Measurements from ENCODE around the gene EYS.

EYS gene

GRCh38 chr6:64850121-64850520, 856.9 kb downstream of the EYS start:
- Histone ChIP-seq H3K27ac (ENCODE audit: low read depth in 2 of 2, low read length in 2 of 2) (no peak overlapping the region), H3K36me3 (ENCODE audit: control insufficient read depth in 2 of 2, insufficient read depth in 2 of 2, low read length in 2 of 2) (no peaks in the 10 kb centered on the region), H3K4me1 (ENCODE audit: control insufficient read depth in 2 of 2, insufficient read depth in 2 of 2, low read length in 2 of 2) (no peaks in the 10 kb centered on the region), H3K9me3 (ENCODE audit: control insufficient read depth in 2 of 2, low read length in 2 of 2) (no peaks in the 10 kb centered on the region), H3K27me3 (ENCODE audit: control insufficient read depth in 2 of 2, insufficient read depth in 2 of 2, low read length in 2 of 2) (no peaks in the 10 kb centered on the region), H3K4me3 (ENCODE audit: low read length in 2 of 2) (no peak overlapping the region), H3K9ac (ENCODE audit: low read depth in 1 of 2, low read length in 2 of 2) (no peak overlapping the region)

DNA sequence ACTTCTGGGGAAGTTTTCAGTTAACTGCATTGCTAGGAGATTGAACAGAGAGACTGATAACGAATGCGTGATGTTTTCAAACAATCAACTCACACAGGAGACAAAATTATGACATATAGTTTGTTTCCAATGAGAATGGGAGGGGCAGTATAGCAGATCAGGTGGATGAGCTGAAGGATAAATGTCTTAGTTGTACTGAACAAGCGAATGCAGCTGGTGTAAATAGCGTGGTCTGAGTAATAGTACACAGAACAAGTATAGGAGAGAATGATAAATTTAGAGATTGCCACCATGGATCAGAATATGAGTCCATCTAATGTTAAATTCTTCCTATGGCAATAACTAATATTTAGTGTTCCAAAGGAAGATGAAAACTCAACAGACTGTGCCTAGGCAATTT, 858.6 kb downstream of the EYS start:
- Histone ChIP-seq H3K4me3 (ENCODE audit: low read length in 2 of 2) (no peak overlapping the region), H3K27ac (ENCODE audit: low read depth in 2 of 2, low read length in 2 of 2) (no peak overlapping the region), H3K27me3 (ENCODE audit: control insufficient read depth in 2 of 2, insufficient read depth in 2 of 2, low read length in 2 of 2) (no peaks in the 10 kb centered on the region), H3K4me1 (ENCODE audit: control insufficient read depth in 2 of 2, insufficient read depth in 2 of 2, low read length in 2 of 2) (no peaks in the 10 kb centered on the region), H3K36me3 (ENCODE audit: control insufficient read depth in 2 of 2, insufficient read depth in 2 of 2, low read length in 2 of 2) (no peaks in the 10 kb centered on the region), H3K9me3 (ENCODE audit: control insufficient read depth in 2 of 2, low read length in 2 of 2) (no peaks in the 10 kb centered on the region), H3K9ac (ENCODE audit: low read depth in 1 of 2, low read length in 2 of 2) (no peak overlapping the region)

GRCh38 chr6:64847396-64847795, 859.6 kb downstream of the EYS start:
- Histone ChIP-seq H3K9me3 (ENCODE audit: control insufficient read depth in 2 of 2, low read length in 2 of 2) (no peaks in the 10 kb centered on the region), H3K4me1 (ENCODE audit: control insufficient read depth in 2 of 2, insufficient read depth in 2 of 2, low read length in 2 of 2) (no peaks in the 10 kb centered on the region), H3K4me3 (ENCODE audit: low read length in 2 of 2) (no peak overlapping the region), H3K27me3 (ENCODE audit: control insufficient read depth in 2 of 2, insufficient read depth in 2 of 2, low read length in 2 of 2) (no peaks in the 10 kb centered on the region), H3K9ac (ENCODE audit: low read depth in 1 of 2, low read length in 2 of 2) (no peak overlapping the region), H3K36me3 (ENCODE audit: control insufficient read depth in 2 of 2, insufficient read depth in 2 of 2, low read length in 2 of 2) (no peaks in the 10 kb centered on the region), H3K27ac (ENCODE audit: low read depth in 2 of 2, low read length in 2 of 2) (no peak overlapping the region)

GRCh38 chr6:64838726-64839125, 868.3 kb downstream of the EYS start:
- Histone ChIP-seq H3K4me3 (ENCODE audit: low read length in 2 of 2) (no peak overlapping the region), H3K9ac (ENCODE audit: low read depth in 1 of 2, low read length in 2 of 2) (no peak overlapping the region), H3K27me3 (ENCODE audit: control insufficient read depth in 2 of 2, insufficient read depth in 2 of 2, low read length in 2 of 2) (no peaks in the 10 kb centered on the region), H3K27ac (ENCODE audit: low read depth in 2 of 2, low read length in 2 of 2) (no peak overlapping the region), H3K36me3 (ENCODE audit: control insufficient read depth in 2 of 2, insufficient read depth in 2 of 2, low read length in 2 of 2) (no peaks in the 10 kb centered on the region), H3K9me3 (ENCODE audit: control insufficient read depth in 2 of 2, low read length in 2 of 2) (no peaks in the 10 kb centered on the region), H3K4me1 (ENCODE audit: control insufficient read depth in 2 of 2, insufficient read depth in 2 of 2, low read length in 2 of 2) (no peaks in the 10 kb centered on the region)

DNA sequence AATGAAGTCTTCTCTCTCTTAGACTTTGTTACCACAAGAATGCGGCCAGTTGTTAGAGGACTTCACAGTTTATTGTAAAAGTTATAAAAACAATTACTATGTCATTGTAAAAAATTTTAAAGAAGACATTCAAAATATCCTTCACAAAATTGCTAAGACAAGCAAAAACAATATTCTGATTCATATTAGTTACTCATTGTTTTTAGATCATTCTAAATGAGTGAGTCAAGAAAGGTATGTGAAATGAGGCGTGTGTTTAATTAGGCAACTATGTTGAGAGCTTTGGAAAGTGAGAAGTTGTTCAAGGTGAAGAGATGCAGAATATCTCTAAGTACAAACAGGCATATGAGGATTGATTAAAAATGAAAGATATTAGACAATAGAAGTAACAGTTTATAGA, 875.3 kb downstream of the EYS start:
- Histone ChIP-seq H3K4me1 (ENCODE audit: control insufficient read depth in 2 of 2, insufficient read depth in 2 of 2, low read length in 2 of 2) (no peaks in the 10 kb centered on the region), H3K36me3 (ENCODE audit: control insufficient read depth in 2 of 2, insufficient read depth in 2 of 2, low read length in 2 of 2) (no peaks in the 10 kb centered on the region), H3K4me3 (ENCODE audit: low read length in 2 of 2) (no peak overlapping the region), H3K9me3 (ENCODE audit: control insufficient read depth in 2 of 2, low read length in 2 of 2) (no peaks in the 10 kb centered on the region), H3K9ac (ENCODE audit: low read depth in 1 of 2, low read length in 2 of 2) (no peak overlapping the region), H3K27ac (ENCODE audit: low read depth in 2 of 2, low read length in 2 of 2) (no peak overlapping the region), H3K27me3 (ENCODE audit: control insufficient read depth in 2 of 2, insufficient read depth in 2 of 2, low read length in 2 of 2) (no peaks in the 10 kb centered on the region)

- Histone ChIP-seq H3K36me3 (ENCODE audit: control insufficient read depth in 2 of 2, insufficient read depth in 2 of 2, low read length in 2 of 2) (no peaks in the 10 kb centered on the region), H3K4me1 (ENCODE audit: control insufficient read depth in 2 of 2, insufficient read depth in 2 of 2, low read length in 2 of 2) (no peaks in the 10 kb centered on the region), H3K4me3 (ENCODE audit: low read length in 2 of 2) (no peak overlapping the region), H3K27ac (ENCODE audit: low read depth in 2 of 2, low read length in 2 of 2) (no peak overlapping the region), H3K9me3 (ENCODE audit: control insufficient read depth in 2 of 2, low read length in 2 of 2) (no peaks in the 10 kb centered on the region), H3K27me3 (ENCODE audit: control insufficient read depth in 2 of 2, insufficient read depth in 2 of 2, low read length in 2 of 2) (no peaks in the 10 kb centered on the region), H3K9ac (ENCODE audit: low read depth in 1 of 2, low read length in 2 of 2) (no peak overlapping the region)
Measured at GRCh38 chr6:64817525-64817924, 889.5 kb downstream of the EYS start.

DNA sequence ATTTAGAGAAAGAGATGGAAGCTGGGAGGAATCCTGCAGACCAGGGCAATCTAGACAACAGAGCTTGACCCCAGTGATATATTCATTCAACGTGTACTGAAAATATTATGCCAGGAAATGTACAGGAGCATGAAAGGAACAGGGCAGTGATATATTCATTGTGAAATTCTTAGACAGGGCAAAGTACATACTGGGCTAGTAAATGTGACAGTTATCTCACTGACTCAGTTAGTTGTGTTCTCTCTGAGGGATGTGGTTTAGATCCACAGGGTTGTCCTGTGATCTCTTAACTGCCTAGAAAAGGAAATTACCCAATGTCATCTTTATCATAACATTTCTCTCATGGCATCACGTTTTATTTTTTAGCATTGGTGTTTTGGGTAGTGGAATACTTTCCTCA, 891.3 kb downstream of the EYS start:
- Histone ChIP-seq H3K9ac (ENCODE audit: low read depth in 1 of 2, low read length in 2 of 2) (no peak overlapping the region), H3K36me3 (ENCODE audit: control insufficient read depth in 2 of 2, insufficient read depth in 2 of 2, low read length in 2 of 2) (no peaks in the 10 kb centered on the region), H3K27me3 (ENCODE audit: control insufficient read depth in 2 of 2, insufficient read depth in 2 of 2, low read length in 2 of 2) (no peaks in the 10 kb centered on the region), H3K9me3 (ENCODE audit: control insufficient read depth in 2 of 2, low read length in 2 of 2) (no peaks in the 10 kb centered on the region), H3K27ac (ENCODE audit: low read depth in 2 of 2, low read length in 2 of 2) (no peak overlapping the region), H3K4me3 (ENCODE audit: low read length in 2 of 2) (no peak overlapping the region), H3K4me1 (ENCODE audit: control insufficient read depth in 2 of 2, insufficient read depth in 2 of 2, low read length in 2 of 2) (no peaks in the 10 kb centered on the region)

DNA sequence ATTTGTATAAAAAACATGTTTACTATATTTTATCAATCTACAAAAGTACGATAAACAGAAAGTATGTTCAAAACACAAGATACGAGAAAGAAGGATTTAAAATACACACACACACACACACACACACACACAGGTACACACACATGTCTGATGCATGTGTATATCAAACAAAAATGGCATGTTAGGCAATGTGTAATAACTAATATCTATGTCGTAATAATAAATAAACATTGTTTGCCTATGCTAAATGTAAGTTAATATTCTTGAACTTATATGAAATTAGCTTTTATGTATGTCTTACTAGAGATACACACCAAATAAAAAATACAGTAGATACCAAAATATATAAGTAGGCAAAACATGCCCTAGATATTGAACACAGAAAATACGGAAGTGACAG, 894.9 kb downstream of the EYS start:
- Histone ChIP-seq H3K36me3 (ENCODE audit: control insufficient read depth in 2 of 2, insufficient read depth in 2 of 2, low read length in 2 of 2) (no peaks in the 10 kb centered on the region), H3K27me3 (ENCODE audit: control insufficient read depth in 2 of 2, insufficient read depth in 2 of 2, low read length in 2 of 2) (no peaks in the 10 kb centered on the region), H3K9me3 (ENCODE audit: control insufficient read depth in 2 of 2, low read length in 2 of 2) (no peaks in the 10 kb centered on the region), H3K9ac (ENCODE audit: low read depth in 1 of 2, low read length in 2 of 2) (no peak overlapping the region), H3K27ac (ENCODE audit: low read depth in 2 of 2, low read length in 2 of 2) (no peak overlapping the region), H3K4me3 (ENCODE audit: low read length in 2 of 2) (no peak overlapping the region), H3K4me1 (ENCODE audit: control insufficient read depth in 2 of 2, insufficient read depth in 2 of 2, low read length in 2 of 2) (no peaks in the 10 kb centered on the region)

DNA sequence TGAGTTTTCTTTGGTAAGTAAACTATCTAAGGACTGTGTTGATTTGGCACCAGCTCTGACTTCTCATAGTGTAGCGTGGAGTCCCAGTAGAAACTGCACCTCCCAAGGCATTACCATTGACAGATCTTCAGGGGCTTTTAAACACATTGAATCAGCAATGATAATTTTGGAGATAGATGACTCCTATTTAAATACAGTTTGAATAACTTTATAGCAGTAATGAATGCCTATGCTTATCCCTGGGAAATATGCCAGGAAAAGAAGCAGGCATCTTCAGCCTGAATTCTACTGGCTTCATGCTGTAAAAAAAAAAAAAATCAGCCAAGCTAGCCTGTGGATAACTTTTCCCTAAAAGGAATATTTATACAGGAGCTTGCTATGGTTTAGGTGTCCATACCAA, 895.9 kb downstream of the EYS start:
- Histone ChIP-seq H3K4me3 (ENCODE audit: low read length in 2 of 2) (no peak overlapping the region), H3K27ac (ENCODE audit: low read depth in 2 of 2, low read length in 2 of 2) (no peak overlapping the region), H3K27me3 (ENCODE audit: control insufficient read depth in 2 of 2, insufficient read depth in 2 of 2, low read length in 2 of 2) (no peaks in the 10 kb centered on the region), H3K9ac (ENCODE audit: low read depth in 1 of 2, low read length in 2 of 2) (no peak overlapping the region), H3K4me1 (ENCODE audit: control insufficient read depth in 2 of 2, insufficient read depth in 2 of 2, low read length in 2 of 2) (no peaks in the 10 kb centered on the region), H3K36me3 (ENCODE audit: control insufficient read depth in 2 of 2, insufficient read depth in 2 of 2, low read length in 2 of 2) (no peaks in the 10 kb centered on the region), H3K9me3 (ENCODE audit: control insufficient read depth in 2 of 2, low read length in 2 of 2) (no peaks in the 10 kb centered on the region)

DNA sequence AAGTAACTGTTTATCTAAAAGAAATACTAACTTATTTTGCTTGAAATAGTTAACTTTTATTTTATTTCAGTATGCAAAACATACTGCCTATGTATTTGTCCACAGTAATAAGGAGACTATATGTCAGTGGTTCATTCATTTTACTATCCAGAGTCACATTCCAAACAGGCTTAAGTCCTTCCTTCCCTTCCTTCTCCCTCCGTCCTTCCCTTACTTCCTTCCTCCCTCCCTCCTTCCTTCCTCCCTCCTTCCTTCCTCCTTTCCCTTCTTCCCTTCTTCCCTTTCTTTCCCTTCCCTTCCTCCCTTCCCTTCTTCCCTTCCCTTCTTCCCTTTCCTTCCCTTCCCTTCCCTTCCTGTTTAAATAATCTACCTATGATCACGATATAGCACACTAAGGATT, 899.2 kb downstream of the EYS start:
- H3K36me3 ChIP-seq (ENCODE audit: control insufficient read depth in 2 of 2, insufficient read depth in 2 of 2, low read length in 2 of 2), result no peaks in the 10 kb centered on the region
- H3K4me3 ChIP-seq (ENCODE audit: low read length in 2 of 2), result no peak overlapping the region
- no peaks in the 10 kb centered on the region for H3K4me1 ChIP-seq (ENCODE audit: control insufficient read depth in 2 of 2, insufficient read depth in 2 of 2, low read length in 2 of 2)
- no peak overlapping the region for H3K9ac ChIP-seq (ENCODE audit: low read depth in 1 of 2, low read length in 2 of 2)
- H3K9me3 ChIP-seq (ENCODE audit: control insufficient read depth in 2 of 2, low read length in 2 of 2), result no peaks in the 10 kb centered on the region
- H3K27me3 ChIP-seq (ENCODE audit: control insufficient read depth in 2 of 2, insufficient read depth in 2 of 2, low read length in 2 of 2), result no peaks in the 10 kb centered on the region
- no peak overlapping the region for H3K27ac ChIP-seq (ENCODE audit: low read depth in 2 of 2, low read length in 2 of 2)

GRCh38 chr6:64803470-64804166, 903.4 kb downstream of the EYS start:
- Histone ChIP-seq H3K4me1 (ENCODE audit: control insufficient read depth in 2 of 2, insufficient read depth in 2 of 2, low read length in 2 of 2) (no peaks in the 10 kb centered on the region), H3K9ac (ENCODE audit: low read depth in 1 of 2, low read length in 2 of 2) (no peak overlapping the region), H3K36me3 (ENCODE audit: control insufficient read depth in 2 of 2, insufficient read depth in 2 of 2, low read length in 2 of 2) (no peaks in the 10 kb centered on the region), H3K27ac (ENCODE audit: low read depth in 2 of 2, low read length in 2 of 2) (no peak overlapping the region), H3K27me3 (ENCODE audit: control insufficient read depth in 2 of 2, insufficient read depth in 2 of 2, low read length in 2 of 2) (no peaks in the 10 kb centered on the region), H3K4me3 (ENCODE audit: low read length in 2 of 2) (no peak overlapping the region), H3K9me3 (ENCODE audit: control insufficient read depth in 2 of 2, low read length in 2 of 2) (no peaks in the 10 kb centered on the region)
